IPS-15b (cell line): ENCODE measurements around the gene PCDHA13.
"Not testable (repeated sequence)": the region's sequence is repeated elsewhere in the genome, so short reads cannot be mapped to it uniquely, and the experiment has no call there.

Experiments used
- H3K27me3 ChIP-seq: one replicate; pipeline ENCODE4 v1.6.1; 2013; ENCODE audit warnings: low read length; ENCODE audit not compliant: control insufficient read depth, insufficient read depth
- H3K36me3 ChIP-seq: one replicate; pipeline ENCODE4 v1.6.1; 2013; ENCODE audit warnings: low read length; ENCODE audit not compliant: control insufficient read depth, insufficient read depth
- H3K4me1 ChIP-seq: one replicate; pipeline ENCODE4 v1.6.1; 2013; ENCODE audit warnings: mild to moderate bottlenecking, low read length; ENCODE audit not compliant: control insufficient read depth, insufficient read depth
- H3K4me3 ChIP-seq: one replicate; pipeline ENCODE4 v1.5.1; 2013; ENCODE audit warnings: low read depth, low read length
- H3K9ac ChIP-seq: one replicate; pipeline ENCODE4 v1.6.1; 2013; ENCODE audit warnings: low read depth, mild to moderate bottlenecking, low read length
- H3K9me3 ChIP-seq: one replicate; pipeline ENCODE4 v1.6.1; 2013; ENCODE audit warnings: mild to moderate bottlenecking, low read length; ENCODE audit not compliant: control insufficient read depth, insufficient read depth

The PCDHA13 gene, protein sequence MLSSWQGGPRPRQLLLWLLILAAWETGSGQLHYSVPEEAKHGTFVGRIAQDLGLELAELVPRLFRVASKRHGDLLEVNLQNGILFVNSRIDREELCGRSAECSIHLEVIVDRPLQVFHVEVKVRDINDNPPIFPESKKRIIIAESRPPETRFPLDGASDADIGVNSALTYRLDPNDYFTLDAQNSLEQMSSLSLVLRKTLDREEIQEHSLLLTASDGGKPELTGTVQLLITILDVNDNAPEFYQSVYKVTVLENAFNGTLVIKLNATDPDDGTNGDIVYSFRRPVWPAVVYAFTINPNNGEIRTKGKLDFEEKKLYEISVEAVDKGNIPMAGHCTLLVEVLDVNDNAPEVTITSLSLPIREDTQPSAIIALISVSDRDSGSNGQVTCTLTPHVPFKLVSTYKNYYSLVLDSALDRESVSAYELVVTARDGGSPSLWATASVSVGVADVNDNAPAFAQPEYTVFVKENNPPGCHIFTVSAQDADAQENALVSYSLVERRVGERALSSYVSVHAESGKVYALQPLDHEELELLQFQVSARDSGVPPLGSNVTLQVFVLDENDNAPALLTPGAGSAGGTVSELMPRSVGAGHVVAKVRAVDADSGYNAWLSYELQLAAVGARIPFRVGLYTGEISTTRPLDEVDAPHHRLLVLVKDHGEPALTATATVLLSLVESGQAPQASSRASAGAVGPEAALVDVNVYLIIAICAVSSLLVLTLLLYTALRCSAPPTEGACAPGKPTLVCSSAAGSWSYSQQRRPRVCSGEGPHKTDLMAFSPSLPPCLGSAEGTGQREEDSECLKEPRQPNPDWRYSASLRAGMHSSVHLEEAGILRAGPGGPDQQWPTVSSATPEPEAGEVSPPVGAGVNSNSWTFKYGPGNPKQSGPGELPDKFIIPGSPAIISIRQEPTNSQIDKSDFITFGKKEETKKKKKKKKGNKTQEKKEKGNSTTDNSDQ

DNA sequence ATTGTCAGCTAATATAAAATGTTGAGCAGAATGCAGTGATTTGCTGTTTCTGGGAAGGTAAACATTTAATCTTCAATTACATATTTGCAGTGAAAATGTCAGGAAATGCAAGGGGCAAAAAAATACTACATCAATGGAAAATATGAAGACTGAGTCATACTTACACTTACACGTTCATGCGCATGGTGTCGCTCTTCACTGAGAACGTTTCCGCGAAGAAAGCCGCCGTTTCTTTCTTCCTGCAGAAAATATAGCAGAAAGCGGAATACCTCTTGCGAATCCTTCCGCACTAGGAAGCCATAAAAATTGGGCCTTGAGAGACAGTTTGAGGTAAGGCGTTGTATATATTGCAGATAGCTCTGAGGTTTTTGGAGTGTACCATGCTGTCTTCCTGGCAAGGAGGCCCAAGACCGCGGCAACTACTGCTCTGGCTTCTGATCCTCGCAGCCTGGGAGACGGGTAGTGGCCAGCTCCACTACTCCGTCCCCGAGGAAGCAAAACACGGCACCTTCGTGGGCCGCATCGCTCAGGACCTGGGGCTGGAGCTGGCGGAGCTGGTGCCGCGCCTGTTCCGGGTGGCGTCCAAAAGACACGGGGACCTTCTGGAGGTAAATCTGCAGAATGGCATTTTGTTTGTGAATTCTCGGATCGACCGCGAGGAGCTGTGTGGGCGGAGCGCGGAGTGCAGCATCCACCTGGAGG is at the start of gene PCDHA13:
PCDHA13 (plus strand) TSS at position 236 of the 702 bp plus-strand sequence; CDS start at position 381, 145 bp downstream.
- Histone ChIP-seq H3K27me3 (no peaks in the 10 kb centered on the region), H3K4me1 (no peaks in the 10 kb centered on the region), H3K36me3 (no peaks in the 10 kb centered on the region), H3K4me3 (peak within 1 kb of the TSS; percentile 26), H3K9ac (no peak within 1 kb of the TSS), H3K9me3 (no peaks in the 10 kb centered on the region)

DNA sequence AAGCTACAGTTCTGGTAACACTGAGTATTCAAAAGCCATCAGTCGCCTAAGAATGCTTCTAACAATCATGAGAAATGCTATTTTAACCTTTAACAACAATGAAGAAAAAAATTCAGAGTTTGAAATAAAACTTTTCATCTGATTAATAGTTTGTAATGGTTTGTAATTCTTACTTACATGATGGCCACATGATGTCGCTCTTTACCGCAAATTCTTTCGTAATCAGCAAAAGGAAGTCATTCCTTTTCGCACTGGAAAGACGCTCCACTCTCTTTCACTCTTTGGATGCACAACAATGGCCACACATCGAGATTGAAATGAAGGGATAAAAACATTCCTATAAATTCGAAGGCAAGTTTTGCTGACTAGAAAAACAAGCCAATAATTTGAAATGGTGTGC is 47.9 kb upstream of the PCDHA13 start, which contains the start of gene PCDHA7:
PCDHA7 (plus strand) TSS at position 277 of the 400 bp plus-strand sequence; CDS start at position 392, 115 bp downstream.
- H3K4me3 ChIP-seq = peak within 1 kb of the TSS; percentile 32
- H3K4me1 ChIP-seq = no peaks in the 10 kb centered on the region
- H3K27me3 ChIP-seq = no peaks in the 10 kb centered on the region
- peaks cover 4% of the 10 kb centered on the region for H3K36me3 ChIP-seq
- H3K9me3 ChIP-seq = no peaks in the 10 kb centered on the region
- no peak within 1 kb of the TSS for H3K9ac ChIP-seq

DNA sequence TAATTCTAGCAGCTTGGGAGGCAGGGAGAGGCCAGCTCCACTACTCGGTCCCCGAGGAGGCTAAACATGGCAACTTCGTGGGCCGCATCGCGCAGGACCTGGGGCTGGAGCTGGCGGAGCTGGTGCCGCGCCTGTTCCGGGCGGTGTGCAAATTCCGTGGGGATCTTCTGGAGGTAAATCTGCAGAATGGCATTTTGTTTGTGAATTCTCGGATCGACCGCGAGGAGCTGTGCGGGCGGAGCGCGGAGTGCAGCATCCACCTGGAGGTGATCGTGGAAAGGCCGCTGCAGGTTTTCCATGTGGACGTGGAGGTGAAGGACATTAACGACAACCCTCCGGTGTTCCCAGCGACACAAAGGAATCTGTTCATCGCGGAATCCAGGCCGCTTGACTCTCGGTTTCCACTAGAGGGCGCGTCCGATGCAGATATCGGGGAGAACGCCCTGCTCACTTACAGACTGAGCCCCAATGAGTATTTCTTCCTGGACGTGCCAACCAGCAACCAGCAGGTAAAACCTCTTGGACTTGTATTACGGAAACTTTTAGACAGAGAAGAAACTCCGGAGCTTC is 47.4 kb upstream of the PCDHA13 start:
- peak overlapping the region; percentile 32 for H3K4me3 ChIP-seq
- not testable (repeated sequence) for H3K4me1 ChIP-seq, H3K27me3 ChIP-seq, H3K36me3 ChIP-seq, H3K9ac ChIP-seq, H3K9me3 ChIP-seq

DNA sequence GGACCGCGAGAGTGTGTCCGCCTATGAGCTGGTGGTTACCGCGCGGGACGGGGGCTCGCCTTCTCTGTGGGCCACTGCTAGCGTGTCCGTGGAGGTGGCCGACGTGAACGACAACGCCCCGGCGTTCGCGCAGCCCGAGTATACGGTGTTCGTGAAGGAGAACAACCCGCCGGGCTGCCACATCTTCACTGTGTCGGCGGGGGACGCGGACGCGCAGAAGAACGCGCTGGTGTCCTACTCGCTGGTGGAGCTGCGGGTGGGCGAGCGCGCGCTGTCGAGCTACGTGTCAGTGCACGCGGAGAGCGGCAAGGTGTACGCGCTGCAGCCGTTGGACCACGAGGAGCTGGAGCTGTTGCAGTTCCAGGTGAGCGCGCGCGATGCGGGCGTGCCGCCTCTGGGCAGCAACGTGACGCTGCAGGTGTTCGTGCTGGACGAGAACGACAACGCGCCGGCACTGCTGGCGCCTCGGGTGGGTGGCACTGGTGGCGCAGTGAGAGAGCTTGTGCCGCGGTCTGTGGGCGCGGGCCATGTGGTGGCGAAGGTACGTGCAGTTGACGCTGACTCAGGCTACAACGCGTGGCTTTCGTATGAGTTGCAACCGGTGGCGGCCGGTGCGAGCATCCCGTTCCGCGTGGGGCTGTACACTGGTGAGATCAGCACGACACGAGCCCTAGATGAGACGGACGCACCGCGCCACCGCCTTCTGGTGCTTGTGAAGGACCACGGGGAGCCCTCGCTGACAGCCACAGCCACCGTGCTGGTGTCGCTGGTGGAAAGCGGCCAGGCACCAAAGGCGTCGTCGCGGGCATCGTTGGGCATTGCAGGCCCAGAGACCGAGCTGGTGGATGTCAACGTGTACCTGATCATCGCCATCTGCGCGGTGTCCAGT is 46.1 kb upstream of the PCDHA13 start:
- no peaks in the 10 kb centered on the region for H3K4me1 ChIP-seq
- H3K27me3 ChIP-seq = no peaks in the 10 kb centered on the region
- no peak overlapping the region for H3K4me3 ChIP-seq
- H3K9me3 ChIP-seq = no peaks in the 10 kb centered on the region
- H3K9ac ChIP-seq = no peak overlapping the region
- no peaks in the 10 kb centered on the region for H3K36me3 ChIP-seq

DNA sequence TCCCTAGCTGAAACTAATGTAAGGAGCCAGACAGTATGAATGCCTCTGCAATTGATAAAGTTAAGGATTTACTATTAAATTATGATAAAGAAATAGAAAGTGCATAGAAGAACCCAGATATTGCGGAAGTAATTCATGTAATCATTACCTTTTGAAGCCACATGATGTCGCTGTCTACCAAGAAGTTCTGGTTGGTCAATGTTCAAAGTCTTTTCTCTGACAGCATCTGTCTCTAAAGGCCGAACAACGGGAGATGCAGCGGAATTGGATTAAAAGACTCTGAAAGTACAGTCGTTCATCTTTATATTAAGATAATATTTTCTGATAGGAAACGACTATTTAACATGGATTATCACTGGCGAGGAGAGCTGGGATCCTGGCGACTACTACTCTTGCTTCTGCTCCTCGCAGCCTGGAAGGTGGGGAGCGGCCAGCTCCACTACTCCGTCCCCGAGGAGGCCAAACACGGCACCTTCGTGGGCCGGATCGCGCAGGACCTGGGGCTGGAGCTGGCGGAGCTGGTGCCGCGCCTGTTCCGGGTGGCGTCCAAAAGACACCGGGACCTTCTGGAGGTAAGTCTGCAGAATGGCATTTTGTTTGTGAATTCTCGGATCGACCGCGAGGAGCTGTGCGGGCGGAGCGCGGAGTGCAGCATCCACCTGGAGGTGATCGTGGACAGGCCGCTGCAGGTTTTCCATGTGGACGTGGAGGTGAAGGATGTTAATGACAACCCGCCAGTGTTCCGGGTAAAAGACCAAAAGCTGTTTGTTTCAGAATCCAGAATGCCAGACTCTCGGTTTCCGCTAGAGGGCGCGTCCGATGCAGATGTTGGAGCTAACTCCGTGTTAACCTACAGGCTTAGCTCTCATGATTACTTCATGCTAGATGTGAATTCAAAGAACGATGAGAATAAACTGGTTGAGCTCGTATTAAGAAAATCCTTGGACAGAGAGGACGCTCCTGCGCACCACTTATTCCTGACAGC is 40.7 kb upstream of the PCDHA13 start, which contains the start of gene PCDHA8:
PCDHA8 (plus strand) TSS at position 210 of the 985 bp plus-strand sequence; CDS start at position 345, 135 bp downstream.
- Histone ChIP-seq H3K27me3 (no peaks in the 10 kb centered on the region), H3K4me3 (peak within 1 kb of the TSS; percentile 28), H3K9ac (no peak within 1 kb of the TSS), H3K4me1 (no peaks in the 10 kb centered on the region), H3K9me3 (no peaks in the 10 kb centered on the region), H3K36me3 (no peaks in the 10 kb centered on the region)

DNA sequence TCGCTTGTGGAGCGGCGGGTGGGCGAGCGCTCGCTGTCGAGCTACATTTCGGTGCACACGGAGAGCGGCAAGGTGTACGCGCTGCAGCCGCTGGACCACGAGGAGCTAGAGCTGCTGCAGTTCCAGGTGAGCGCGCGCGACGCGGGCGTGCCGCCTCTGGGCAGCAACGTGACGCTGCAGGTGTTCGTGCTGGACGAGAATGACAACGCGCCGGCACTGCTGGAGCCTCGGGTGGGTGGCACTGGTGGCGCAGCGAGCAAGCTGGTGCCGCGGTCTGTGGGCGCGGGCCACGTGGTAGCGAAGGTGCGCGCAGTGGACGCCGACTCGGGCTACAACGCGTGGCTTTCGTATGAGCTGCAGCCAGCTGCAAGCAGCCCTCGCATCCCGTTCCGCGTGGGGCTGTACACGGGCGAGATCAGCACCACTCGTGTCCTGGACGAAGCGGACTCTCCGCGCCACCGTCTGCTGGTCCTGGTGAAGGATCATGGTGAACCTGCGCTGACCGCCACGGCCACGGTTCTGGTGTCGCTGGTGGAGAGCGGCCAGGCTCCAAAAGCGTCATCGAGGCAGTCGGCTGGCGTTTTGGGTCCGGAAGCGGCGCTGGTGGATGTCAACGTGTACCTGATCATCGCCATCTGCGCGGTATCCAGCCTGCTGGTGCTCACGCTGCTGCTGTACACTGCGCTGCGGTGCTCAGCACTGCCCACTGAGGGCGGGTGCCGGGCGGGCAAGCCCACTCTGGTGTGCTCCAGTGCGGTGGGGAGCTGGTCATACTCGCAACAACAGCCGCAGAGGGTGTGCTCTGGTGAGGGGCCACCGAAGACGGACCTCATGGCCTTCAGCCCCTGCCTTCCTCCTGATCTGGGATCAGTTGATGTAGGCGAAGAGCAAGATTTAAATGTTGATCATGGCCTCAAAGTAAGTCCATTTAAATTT is 38.9 kb upstream of the PCDHA13 start:
- Histone ChIP-seq H3K36me3 (no peaks in the 10 kb centered on the region), H3K4me1 (no peaks in the 10 kb centered on the region), H3K9ac (no peak overlapping the region), H3K27me3 (no peaks in the 10 kb centered on the region), H3K9me3 (no peaks in the 10 kb centered on the region), H3K4me3 (no peak overlapping the region)

DNA sequence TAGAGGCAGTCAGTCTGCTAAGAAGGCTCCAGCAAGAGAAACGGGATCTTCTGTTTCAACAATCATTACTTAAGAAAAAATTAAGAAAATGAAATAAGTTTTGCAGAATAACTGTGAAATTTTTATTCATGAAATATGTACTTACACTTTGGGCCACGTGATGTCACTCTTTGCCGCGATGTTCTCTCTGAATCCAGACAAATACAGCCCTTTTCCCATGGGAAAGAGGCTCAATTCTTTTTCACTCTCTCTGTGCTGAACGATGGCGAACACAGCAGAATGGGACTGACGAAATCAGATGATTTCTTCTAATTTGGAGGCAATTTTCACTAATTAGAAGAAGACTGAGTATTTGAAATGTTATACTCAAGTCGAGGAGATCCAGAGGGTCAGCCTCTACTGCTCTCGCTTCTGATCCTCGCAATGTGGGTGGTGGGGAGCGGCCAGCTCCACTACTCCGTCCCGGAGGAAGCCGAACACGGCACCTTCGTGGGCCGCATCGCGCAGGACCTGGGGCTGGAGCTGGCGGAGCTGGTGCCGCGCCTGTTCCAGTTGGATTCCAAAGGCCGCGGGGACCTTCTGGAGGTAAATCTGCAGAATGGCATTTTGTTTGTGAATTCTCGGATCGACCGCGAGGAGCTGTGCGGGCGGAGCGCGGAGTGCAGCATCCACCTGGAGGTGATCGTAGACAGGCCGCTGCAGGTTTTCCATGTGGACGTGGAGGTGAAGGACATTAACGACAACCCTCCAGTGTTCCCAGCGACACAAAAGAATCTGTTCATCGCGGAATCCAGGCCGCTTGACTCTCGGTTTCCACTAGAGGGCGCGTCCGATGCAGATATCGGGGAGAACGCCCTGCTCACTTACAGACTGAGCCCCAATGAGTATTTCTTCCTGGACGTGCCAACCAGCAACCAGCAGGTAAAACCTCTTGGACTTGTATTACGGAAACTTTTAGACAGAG is 33.5 kb upstream of the PCDHA13 start, which contains the start of gene PCDHA9:
PCDHA9 (plus strand) TSS at position 244 of the 964 bp plus-strand sequence; CDS start at position 358, 114 bp downstream.
- not testable (repeated sequence) for H3K36me3 ChIP-seq, H3K27me3 ChIP-seq, H3K9ac ChIP-seq, H3K9me3 ChIP-seq, H3K4me1 ChIP-seq
- peak within 1 kb of the TSS; percentile 37 for H3K4me3 ChIP-seq

DNA sequence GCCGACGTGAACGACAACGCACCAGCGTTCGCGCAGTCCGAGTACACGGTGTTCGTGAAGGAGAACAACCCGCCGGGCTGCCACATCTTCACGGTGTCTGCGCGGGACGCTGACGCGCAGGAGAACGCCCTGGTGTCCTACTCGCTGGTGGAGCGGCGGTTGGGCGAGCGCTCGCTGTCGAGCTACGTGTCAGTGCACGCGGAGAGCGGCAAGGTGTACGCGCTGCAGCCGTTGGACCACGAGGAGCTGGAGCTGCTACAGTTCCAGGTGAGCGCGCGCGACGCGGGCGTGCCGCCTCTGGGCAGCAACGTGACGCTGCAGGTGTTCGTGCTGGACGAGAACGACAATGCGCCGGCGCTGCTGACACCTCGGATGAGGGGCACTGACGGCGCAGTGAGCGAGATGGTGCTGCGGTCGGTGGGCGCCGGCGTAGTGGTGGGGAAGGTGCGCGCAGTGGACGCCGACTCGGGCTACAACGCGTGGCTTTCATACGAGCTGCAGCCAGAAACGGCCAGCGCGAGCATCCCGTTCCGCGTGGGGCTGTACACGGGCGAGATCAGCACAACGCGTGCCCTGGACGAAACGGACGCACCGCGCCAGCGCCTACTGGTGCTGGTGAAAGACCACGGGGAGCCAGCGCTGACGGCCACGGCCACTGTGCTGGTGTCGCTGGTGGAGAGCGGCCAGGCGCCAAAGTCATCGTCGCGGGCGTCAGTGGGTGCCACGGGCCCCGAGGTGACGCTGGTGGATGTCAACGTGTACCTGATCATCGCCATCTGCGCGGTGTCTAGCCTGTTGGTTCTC is 31.9 kb upstream of the PCDHA13 start:
- not testable (repeated sequence) for H3K4me3 ChIP-seq, H3K9me3 ChIP-seq, H3K27me3 ChIP-seq, H3K9ac ChIP-seq, H3K4me1 ChIP-seq, H3K36me3 ChIP-seq
